A549 (cell line): ENCODE data around the gene AMOTL1. TPM values are rescaled to one million over a fixed set of nuclear protein-coding genes. Genes with fewer than 3 reads are reported as not detected.

Experiments used
- ATAC-seq, 2 experiments: fragments of 200-7000 bp in 1 of 2; fragments of >200 bp in 1 of 2; cut with Nextera tagmentation in 1 of 2; cut with Tn5 transposase in 1 of 2; 3 replicates each; pipeline versions ENCODE4 v1.8.0 to v1.9.1; 2018 to 2020; ENCODE audit warnings: mild to moderate bottlenecking in 1 of 2, moderate library complexity in 1 of 2
- CTCF ChIA-PET: fragments of 300-600 bp; sonication (Branson Sonifier 250); formaldehyde crosslinking; extraction: SDS; loops from one replicate; lab custom pipeline; 2021; ENCODE audit warnings: antibody characterized with exemption, inconsistent platforms; lab: Yijun Ruan, JAX
- POLR2A ChIA-PET: fragments of 350-600 bp; formaldehyde crosslinking; extraction: SDS; loops from one replicate; lab custom pipeline; 2021; ENCODE audit warnings: antibody characterized with exemption, inconsistent platforms; lab: Yijun Ruan, JAX
- DNase-seq, 2 experiments: peaks; one replicate each; pipeline versions ENCODE4 v3.0.0 to v3.0.0-alpha.2; 2011 to 2016; ENCODE audit warnings: low read depth in 1 of 2, low spot score in 1 of 2
- FAIRE-seq: peaks from 2 replicates; lab custom pipeline; 2011; peaks lifted over from hg19 to GRCh38; lab: Jason Lieb, UNC
- H3K27ac ChIP-seq, 2 experiments: fragments of >200 bp; sonication (Bioruptor Twin); formaldehyde crosslinking; 3 replicates each; pipeline ENCODE4 v1.5.1; 2016 to 2017
- H3K4me1 ChIP-seq: fragments of >200 bp; sonication (Bioruptor Twin); formaldehyde crosslinking; 3 replicates; pipeline ENCODE4 v1.6.1; 2016
- H3K4me2 ChIP-seq: fragments of >200 bp; sonication (Bioruptor Twin); formaldehyde crosslinking; 3 replicates; pipeline ENCODE4 v1.6.1; 2016
- H3K4me3 ChIP-seq: fragments of >200 bp; sonication (Bioruptor Twin); formaldehyde crosslinking; 3 replicates; pipeline ENCODE4 v1.5.1; 2016
- H3K9me3 ChIP-seq: fragments of >200 bp; sonication (Bioruptor Twin); formaldehyde crosslinking; 3 replicates; pipeline ENCODE4 v1.6.1; 2016
- CBX8 ChIP-seq: fragments of 200-600 bp; sonication (generic); IDR thresholded peaks from 2 replicates; pipeline ENCODE4 v1.6.1; 2016
- CTCF ChIP-seq: fragments of >200 bp; sonication (Bioruptor Twin); formaldehyde crosslinking; IDR thresholded peaks from 3 replicates; pipeline ENCODE4 v1.5.1; 2016
- EHMT2 ChIP-seq: fragments of 200-600 bp; sonication (generic); IDR thresholded peaks from 2 replicates; pipeline ENCODE4 v1.6.1; 2016; ENCODE audit warnings: antibody characterized with exemption, low read depth, mild to moderate bottlenecking, moderate library complexity
- EP300 ChIP-seq, 2 experiments: fragments of >200 bp; sonication (Bioruptor Twin); formaldehyde crosslinking; IDR thresholded peaks; 2 replicates in 1 of 2; 3 replicates in 1 of 2; pipeline ENCODE4 v1.6.1; 2016 to 2017
- ESRRA ChIP-seq: fragments of 150-350 bp; IDR thresholded peaks from 2 replicates; pipeline ENCODE4 v1.6.1; 2014; ENCODE audit warnings: mild to moderate bottlenecking, low read length, borderline replicate concordance
- FOSL2 ChIP-seq, 2 experiments: fragments of 450-650 bp in 1 of 2; fragments of >200 bp in 1 of 2; sonication (Bioruptor Twin) in 1 of 2; formaldehyde crosslinking; IDR thresholded peaks; 2 replicates each; pipeline versions ENCODE4 v1.5.0 to v1.6.1; 2016 to 2020; ENCODE audit warnings: mild to moderate bottlenecking in 1 of 2, moderate library complexity in 1 of 2
- HOXB5 ChIP-seq: fragments of 250-450 bp; sonication (Bioruptor Pico); IDR thresholded peaks from 2 replicates; pipeline ENCODE4 v1.5.0; 2020; ENCODE audit warnings: mild to moderate bottlenecking, moderate library complexity
- JUN ChIP-seq, 2 experiments: fragments of >200 bp; sonication (Bioruptor Twin); formaldehyde crosslinking; IDR thresholded peaks; 2 replicates in 1 of 2; 3 replicates in 1 of 2; pipeline ENCODE4 v1.6.1; 2016 to 2017
- KDM1A ChIP-seq: fragments of 200-600 bp; sonication (generic); IDR thresholded peaks from 2 replicates; pipeline ENCODE4 v1.6.1; 2016; ENCODE audit warnings: low read depth, mild to moderate bottlenecking
- MAX ChIP-seq: IDR thresholded peaks from 2 replicates; pipeline ENCODE4 v1.6.1; 2012
- MYC ChIP-seq: IDR thresholded peaks from 2 replicates; pipeline ENCODE4 v1.6.1; 2012; ENCODE audit warnings: mild to moderate bottlenecking, inconsistent platforms, low read length, improper control_type of control experiment, borderline replicate concordance
- RARB ChIP-seq: fragments of 250-450 bp; sonication (Bioruptor Pico); IDR thresholded peaks from 2 replicates; pipeline ENCODE4 v1.8.0; 2021; ENCODE audit warnings: mild to moderate bottlenecking, moderate library complexity
- RCOR1 ChIP-seq: fragments of 150-350 bp; IDR thresholded peaks from 2 replicates; pipeline ENCODE4 v1.6.1; 2014; ENCODE audit warnings: antibody characterized with exemption, low read length, low read depth
- USF2 ChIP-seq: fragments of 450-650 bp; IDR thresholded peaks from 2 replicates; pipeline ENCODE4 v1.6.1; 2014; ENCODE audit warnings: antibody characterized with exemption
- ZC3H11A ChIP-seq: fragments of 450-650 bp; IDR thresholded peaks from 2 replicates; pipeline ENCODE4 v1.6.1; 2014; ENCODE audit warnings: antibody characterized with exemption, mild to moderate bottlenecking
- WGBS: methylation state at CpG from one replicate; pipeline ENCODE4 v1.1.6; 2017; ENCODE audit errors: missing lambda C conversion rate; 5-methylcytosine and 5-hydroxymethylcytosine counted together
- polyA plus RNA-seq, 4 experiments: library from polyadenylated mRNA; depleted of rRNA in 3 of 4; stranded (reverse); fragments of >200 nt; fragmentation: RNase III in 1 of 4; extraction: RNeasy Plus Mini Kit Qiagen cat#74134 plus additional on column Dnase treatment in 1 of 4; gene quantifications; 2 replicates in 3 of 4; 3 replicates in 1 of 4; pipeline ENCODE4 v1.2.3, GENCODE V29; 2011 to 2017
- TF ChIP-seq, protein P1 (sequence below): fragments of 250-450 bp; sonication (Bioruptor Pico); IDR thresholded peaks from 2 replicates; pipeline ENCODE4 v1.5.0; 2020; ENCODE audit warnings: low read depth, mild to moderate bottlenecking, moderate library complexity
- TF ChIP-seq, protein P2 (sequence below): fragments of 250-450 bp; sonication (Bioruptor Pico); IDR thresholded peaks from 2 replicates; pipeline ENCODE4 v1.5.0; 2021; ENCODE audit warnings: mild to moderate bottlenecking, moderate library complexity, borderline replicate concordance
- TF ChIP-seq, protein P3 (sequence below): fragments of >200 bp; sonication (Bioruptor Twin); formaldehyde crosslinking; IDR thresholded peaks from 3 replicates; pipeline ENCODE4 v1.6.1; 2016

Gene AMOTL1
- polyA plus RNA-seq, 2 of the 4 experiments (the other 2 are of a cell fraction), result 3.9 to 12.2 TPM

DNA sequence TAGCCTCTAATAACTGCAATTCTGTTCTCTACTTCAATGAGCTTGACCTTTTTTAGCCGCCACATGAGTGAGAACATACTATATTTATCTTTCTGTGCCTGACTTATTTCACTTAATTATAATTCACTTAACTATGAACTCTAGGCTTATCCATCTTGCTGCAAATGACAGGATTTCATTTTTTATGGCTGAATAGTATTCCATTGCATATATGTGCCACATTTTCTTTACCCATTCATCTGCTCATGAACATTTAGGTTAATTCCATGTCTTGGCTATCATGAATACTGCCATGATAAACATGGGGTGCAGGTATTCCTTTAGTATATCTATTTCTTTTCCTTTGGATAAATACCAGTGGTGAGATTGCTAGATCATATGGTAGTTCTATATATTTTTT is 120.0 kb downstream of the AMOTL1 start:
- H3K27ac ChIP-seq, result no peak overlapping the region
- FAIRE-seq (no peak), ATAC-seq (no peak), DNase-seq (no peak)
- TF ChIP-seq CTCF (no peak), MYC (no peak), CBX8 (no peak), ESRRA (no peak)
- TF ChIP-seq, protein P1, sequence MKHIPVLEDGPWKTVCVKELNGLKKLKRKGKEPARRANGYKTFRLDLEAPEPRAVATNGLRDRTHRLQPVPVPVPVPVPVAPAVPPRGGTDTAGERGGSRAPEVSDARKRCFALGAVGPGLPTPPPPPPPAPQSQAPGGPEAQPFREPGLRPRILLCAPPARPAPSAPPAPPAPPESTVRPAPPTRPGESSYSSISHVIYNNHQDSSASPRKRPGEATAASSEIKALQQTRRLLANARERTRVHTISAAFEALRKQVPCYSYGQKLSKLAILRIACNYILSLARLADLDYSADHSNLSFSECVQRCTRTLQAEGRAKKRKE (CRISPR knock-in tag), result no peak
- ChIA-PET CTCF (no interaction called here), POLR2A (no interaction called here)
- no CpG with 5 or more reads among the region's 1 CpG for WGBS
- no peak overlapping the region for H3K4me3 ChIP-seq
- 0 out of 3 replicates have a peak, but pooled peaks cover 2% of the 10 kb centered on the region for H3K9me3 ChIP-seq
- H3K4me2 ChIP-seq, result no peak overlapping the region
- no peaks in the 10 kb centered on the region for H3K4me1 ChIP-seq

GRCh38 chr11:94895451-94895850 is 127.3 kb downstream of the AMOTL1 start:
- Histone ChIP-seq H3K4me3 (no peak overlapping the region), H3K4me1 (no peaks in the 10 kb centered on the region), H3K4me2 (peak overlapping the region; percentile 17; the same call in 1 of the 3 replicates), H3K9me3 (0 out of 3 replicates have a peak, but pooled peaks cover 2% of the 10 kb centered on the region), H3K27ac (no peak overlapping the region)
- ATAC-seq, result no peak; a peak in 1 of 6 replicates
- CTCF ChIA-PET, result interaction anchor here (0.7 to 4.5 kb wide), 3 partner anchors 154 to 840 kb away, joined by 3 to 59 read pairs (median 5); no protein-coding TSS in a partner anchor
- FAIRE-seq, result no peak
- peak in 1 of 2 experiments; percentile 19 for DNase-seq
- POLR2A ChIA-PET, result no interaction called here
- WGBS, result 39% methylated on average over 2 of the region's 2 CpGs
- TF ChIP-seq USF2 (no peak), MAX (no peak), JUN (IDR thresholded peaks at IDR 0.05) (no peak), RARB (no peak), KDM1A (no peak), RCOR1 (no peak), HOXB5 (CRISPR knock-in tag) (no peak), EP300 (IDR thresholded peaks at IDR 0.05) (no peak), EHMT2 (no peak), ZC3H11A (no peak), FOSL2 (IDR thresholded peaks at IDR 0.05) (no peak), FOSL2 (CRISPR knock-in tag; IDR thresholded peaks at IDR 0.05) (no peak)
- TF ChIP-seq, protein P2, sequence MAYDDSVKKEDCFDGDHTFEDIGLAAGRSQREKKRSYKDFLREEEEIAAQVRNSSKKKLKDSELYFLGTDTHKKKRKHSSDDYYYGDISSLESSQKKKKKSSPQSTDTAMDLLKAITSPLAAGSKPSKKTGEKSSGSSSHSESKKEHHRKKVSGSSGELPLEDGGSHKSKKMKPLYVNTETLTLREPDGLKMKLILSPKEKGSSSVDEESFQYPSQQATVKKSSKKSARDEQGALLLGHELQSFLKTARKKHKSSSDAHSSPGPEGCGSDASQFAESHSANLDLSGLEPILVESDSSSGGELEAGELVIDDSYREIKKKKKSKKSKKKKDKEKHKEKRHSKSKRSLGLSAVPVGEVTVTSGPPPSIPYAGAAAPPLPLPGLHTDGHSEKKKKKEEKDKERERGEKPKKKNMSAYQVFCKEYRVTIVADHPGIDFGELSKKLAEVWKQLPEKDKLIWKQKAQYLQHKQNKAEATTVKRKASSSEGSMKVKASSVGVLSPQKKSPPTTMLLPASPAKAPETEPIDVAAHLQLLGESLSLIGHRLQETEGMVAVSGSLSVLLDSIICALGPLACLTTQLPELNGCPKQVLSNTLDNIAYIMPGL (CRISPR knock-in tag), result no peak
- TF ChIP-seq, protein P3, sequence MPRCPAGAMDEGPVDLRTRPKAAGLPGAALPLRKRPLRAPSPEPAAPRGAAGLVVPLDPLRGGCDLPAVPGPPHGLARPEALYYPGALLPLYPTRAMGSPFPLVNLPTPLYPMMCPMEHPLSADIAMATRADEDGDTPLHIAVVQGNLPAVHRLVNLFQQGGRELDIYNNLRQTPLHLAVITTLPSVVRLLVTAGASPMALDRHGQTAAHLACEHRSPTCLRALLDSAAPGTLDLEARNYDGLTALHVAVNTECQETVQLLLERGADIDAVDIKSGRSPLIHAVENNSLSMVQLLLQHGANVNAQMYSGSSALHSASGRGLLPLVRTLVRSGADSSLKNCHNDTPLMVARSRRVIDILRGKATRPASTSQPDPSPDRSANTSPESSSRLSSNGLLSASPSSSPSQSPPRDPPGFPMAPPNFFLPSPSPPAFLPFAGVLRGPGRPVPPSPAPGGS, result no peak
